HG02678 (cell line): ENCODE results near the gene SERPINB1.

Experiments used
- ATAC-seq: cut with Tn5 transposase; IDR thresholded peaks from one replicate; pipeline ENCODE4 v1.9.1; 2021; ENCODE audit warnings: mild to moderate bottlenecking, moderate library complexity; ENCODE audit not compliant: unreplicated experiment

SERPINB1 gene

DNA sequence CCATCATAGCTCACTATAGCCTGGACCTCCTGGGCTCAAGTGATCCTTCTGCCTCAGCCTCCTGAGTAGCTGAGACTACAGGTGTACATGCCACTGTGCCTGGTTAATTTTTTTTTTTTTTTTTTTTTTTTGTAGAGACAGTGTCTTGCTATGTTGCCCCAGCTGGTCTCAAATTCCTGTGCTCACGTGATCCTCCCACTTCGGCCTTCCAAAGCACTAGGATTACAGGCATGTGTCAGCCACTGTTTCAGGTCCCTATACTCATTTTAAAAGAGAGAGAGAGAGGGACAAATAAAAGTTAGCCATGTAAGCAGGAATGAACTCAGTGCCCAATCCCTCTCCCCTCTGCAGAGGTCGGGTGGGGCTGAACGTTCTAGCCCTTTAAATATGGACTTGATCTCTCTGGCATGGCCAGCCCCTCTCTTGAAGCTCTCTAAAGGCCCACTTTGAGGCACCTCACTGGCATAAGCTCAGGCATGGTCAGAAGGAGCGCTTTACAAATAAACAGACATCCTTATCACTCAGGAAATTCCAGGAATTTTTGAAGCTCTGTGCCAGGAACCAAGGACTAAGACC, 9.0 kb upstream of the SERPINB1 start:
- no peak for ATAC-seq

DNA sequence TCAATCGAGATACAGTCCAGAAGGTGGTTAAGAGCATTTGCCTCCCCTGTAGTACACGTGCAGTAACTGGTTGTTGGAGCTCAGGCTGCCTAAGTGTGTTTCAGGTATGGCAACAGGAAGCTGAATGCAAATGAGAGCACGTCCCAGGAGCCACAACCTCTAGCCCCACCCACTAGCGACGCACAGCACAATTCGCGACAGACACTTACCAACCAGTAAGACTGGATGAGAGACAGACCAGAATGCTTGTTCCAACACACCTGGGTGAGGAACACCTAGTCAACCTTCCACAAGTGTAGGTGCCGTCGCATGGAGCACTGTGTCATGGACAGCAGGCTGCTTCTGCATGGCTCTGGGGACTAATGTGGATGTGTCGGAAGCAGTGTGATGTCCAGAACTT, 7.2 kb upstream of the SERPINB1 start:
- ATAC-seq = no peak

- ATAC-seq = no peak
These were observed 4.2 kb upstream of the SERPINB1 start for GRCh38 chr6:2845880-2846208.

- no peak for ATAC-seq
These were observed 2.3 kb upstream of the SERPINB1 start for GRCh38 chr6:2844008-2844407.

DNA sequence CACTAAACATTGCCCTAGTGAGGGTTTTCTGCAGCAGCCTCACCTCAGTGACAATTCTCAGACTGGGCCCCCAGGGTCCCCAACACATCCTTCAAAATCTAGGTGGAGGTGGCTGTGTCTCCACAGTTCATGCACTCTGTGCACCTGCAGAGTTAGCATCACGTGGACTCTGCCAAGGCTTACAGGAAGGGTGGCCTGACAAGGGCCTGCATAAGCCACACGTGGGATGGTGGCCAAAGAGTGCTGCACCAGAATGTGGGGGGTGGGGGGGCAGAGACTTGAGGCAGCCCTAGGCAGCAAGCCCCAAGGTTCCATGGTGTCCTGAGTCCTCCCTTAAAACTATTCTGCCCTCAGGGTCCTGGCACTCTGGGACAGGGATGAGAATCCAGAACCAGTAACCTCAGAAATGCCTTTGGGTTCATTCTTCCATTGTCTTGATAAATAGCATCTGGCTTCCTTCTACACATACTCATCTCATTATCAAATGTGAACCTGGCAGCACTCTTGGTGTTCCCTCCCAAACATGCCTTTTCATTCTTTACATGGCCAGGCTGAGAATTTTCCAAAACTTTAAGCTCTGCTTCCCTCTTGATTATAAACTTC, 1.6 kb upstream of the SERPINB1 start:
- no peak for ATAC-seq

GRCh38 chr6:2842139-2842552, 483 bp upstream of the SERPINB1 start:
- ATAC-seq = no peak

DNA sequence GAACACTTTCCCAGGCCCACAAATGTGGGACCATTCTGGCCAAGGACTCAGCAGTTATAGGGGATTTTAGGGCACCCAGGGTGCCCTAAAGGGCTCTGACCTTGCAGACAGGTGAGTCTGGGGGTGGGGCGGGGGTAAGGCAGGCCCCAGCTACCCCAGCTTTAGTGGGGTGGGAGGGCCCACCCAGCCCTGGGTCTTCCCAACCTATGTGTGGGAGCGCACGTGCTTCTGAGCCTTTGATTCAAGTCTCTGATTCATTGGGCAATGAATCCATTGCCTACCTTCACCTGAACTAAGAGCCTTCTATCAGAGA, 958 bp downstream of the SERPINB1 start:
- ATAC-seq = no peak

- ATAC-seq = no peak
These were observed 1.5 kb downstream of the SERPINB1 start for GRCh38 chr6:2839982-2840748.

DNA sequence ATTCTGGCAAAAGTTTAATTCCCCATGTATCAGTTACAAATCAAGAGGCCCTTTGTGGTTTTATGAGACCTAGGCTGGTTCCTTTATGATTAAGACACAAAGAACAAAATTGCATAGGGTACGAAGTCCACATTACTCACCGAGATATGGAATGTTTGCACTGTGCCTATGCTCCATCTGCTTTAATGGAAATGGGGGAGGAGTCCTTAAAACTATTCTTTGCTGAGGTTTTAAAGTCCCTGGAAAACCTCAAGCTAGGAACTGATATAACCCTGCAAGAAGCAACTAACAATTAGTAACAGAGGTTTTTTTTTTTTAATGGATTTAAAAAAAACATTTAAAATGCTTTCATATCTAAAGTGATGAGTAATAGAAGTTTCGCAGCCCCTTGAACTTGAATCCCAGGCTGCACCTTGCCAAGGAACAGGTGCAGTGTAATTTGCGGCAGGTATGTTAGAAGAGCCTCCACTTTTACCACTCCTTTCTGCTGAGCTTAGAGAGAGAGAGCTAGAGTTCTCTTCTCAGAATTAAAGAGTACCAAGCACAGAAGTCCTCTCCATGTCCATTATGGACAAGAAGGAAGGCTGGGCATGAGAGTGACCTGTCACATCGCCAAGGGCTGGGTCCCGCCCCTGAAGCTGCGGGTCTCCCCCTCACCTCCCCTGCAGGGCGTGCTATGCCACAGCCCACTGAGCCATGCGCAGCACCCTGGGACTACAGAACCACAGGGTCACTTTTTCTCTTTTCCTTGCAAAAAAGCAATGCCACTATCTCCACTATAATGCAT, 2.3 kb downstream of the SERPINB1 start:
- no peak for ATAC-seq

- ATAC-seq = no peak
These were observed 3.4 kb downstream of the SERPINB1 start for GRCh38 chr6:2838251-2838650.

DNA sequence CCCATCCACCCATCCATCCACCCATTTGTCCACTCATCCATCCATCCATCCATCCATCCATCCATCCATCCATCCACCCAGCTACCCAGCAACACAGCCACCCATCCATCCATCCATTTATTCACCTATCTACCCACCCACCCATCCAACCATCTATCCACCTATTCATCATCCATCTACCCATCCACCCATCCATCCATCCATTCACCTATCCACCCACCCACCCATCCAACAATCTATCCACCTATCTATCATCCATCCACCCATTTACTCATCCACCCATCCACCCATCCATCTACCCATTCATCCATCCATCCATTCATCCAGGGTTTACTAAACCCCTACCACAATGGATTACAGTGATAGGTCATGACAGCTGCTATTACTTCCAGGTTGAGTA, 7.4 kb downstream of the SERPINB1 start:
- no peak for ATAC-seq

DNA sequence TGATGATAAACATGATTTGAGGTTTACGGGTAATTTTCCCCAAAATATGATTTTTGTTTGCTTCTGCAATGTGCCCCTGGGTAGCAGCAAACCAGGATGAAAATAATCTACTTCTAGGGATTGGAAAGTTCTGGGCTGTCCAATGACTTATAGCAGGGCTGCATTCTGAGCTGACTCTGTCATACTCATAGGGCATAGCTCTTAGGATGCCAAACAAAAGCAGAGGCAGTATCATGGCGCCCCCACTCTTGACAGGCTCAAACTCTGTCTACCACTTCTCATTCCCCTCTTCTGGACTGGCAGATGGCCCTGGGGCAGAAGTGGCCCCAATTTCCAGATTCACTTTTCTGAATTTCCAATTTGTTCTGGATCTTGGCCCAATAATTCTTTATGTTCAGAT, 10.3 kb downstream of the SERPINB1 start:
- no peak for ATAC-seq

DNA sequence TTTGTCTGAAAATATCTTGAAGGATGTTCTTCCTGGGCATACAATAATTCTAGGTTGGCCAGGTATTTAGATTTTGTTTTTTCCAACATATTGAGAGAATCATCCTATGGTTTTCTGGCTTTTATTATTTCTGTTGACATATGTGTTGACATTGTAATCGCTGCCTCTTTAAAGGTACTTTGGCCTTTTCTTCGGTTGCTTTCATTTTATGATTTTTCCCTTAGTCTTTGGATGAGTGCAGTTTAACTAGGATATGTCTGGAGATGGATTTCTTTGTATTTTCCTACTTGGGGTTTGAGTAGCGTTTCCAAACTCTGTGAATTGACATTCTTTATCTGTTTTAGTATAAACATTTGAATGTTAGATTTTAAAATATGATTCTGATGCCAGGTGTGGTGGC, 11.5 kb downstream of the SERPINB1 start:
- no peak for ATAC-seq

DNA sequence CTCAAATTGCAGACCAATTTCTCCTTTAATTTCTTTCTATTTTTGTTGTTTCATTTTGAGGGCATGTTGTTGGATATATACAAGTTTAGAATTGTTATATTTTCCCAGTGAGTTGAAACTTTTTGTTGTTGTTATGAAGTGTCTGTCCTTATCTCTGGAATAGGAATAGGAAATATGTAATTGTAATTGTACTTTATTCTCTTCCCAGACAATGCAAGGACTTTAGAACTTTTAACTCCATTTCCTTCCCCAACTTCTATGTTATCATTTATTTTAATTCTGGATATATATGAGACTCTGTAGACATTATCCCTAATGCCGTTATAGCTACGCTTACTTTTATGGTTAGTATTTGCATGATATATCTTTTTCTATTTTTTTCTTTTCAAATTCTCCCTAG, 12.4 kb downstream of the SERPINB1 start:
- no peak for ATAC-seq

DNA sequence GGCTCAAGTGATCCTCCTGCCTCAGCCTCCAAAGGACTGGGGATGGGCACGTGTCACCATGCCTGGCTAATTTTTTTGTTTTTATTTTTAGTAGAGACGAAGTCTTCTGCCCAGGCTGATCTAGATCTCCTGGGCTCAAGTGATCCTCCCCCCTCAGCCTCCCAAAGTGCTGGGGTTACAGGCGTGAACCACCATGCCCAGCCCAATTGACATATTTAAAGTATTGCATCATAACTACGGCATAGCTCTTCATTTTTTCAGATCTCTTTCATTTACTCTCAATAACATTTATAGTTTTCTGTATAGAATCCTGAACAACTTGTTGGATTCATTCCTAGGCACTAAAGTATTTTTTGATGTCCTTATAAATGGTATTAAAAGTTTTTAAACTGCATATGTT, 13.0 kb downstream of the SERPINB1 start:
- ATAC-seq = no peak

DNA sequence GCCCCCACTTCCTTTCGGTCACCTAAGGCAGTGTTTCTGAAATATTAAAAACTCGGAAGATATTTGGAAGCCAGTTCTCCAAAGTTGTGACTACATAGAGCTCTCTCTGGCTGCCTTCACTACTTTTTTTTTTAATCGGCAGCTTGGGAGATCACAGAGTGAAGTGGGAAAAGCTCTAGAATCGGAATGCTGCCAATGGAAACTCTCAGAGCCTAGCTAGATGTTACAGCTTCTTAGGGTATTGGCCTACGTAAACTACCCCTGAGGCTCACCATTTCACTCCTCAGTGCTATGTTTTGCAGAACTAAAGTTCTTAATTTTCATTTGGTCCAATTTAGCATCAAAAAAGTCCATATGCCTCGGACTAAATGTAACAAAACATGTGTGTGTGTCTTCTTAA, 14.5 kb downstream of the SERPINB1 start:
- ATAC-seq = no peak

DNA sequence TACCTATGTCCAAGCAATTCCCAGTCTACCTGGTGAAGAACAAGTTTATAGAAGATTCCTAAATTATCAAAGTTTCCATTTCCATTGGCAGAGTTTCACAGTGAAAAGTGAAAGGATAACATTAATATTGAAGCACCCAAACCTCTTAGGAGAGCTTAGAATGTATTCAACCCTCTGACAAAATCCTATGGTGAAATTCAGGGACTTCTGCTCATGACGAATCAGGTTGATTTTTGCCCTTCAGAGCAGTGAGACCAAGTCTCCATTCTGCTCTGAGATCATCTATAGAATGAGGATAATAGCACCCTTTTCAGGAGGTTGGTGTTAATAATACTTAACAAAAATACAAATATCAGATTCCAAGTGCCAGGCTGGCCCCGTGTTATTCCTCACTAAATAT, 15.5 kb downstream of the SERPINB1 start:
- ATAC-seq = no peak

GRCh38 chr6:2823104-2823850, 18.4 kb downstream of the SERPINB1 start:
- no peak for ATAC-seq

GRCh38 chr6:2821554-2821953, 20.1 kb downstream of the SERPINB1 start:
- no peak for ATAC-seq

DNA sequence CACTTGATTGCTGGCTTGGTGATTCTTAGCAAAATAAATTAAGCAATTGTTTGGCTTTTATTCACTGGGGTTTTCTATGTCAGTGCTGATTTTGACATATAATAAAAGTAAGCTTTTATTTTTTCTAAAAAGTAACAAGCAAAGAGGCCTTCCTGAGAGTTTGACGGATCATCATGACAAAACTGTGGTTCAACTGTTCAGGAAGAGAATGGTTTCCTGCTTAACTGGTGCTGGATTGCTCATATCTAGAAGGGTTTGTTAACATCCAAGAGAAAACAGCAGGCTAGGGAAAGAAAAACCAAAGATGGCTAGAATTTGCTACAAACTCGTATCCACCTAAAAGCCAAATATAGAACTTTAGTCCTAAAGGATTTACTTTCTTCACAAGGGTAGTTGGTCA, 21.2 kb downstream of the SERPINB1 start:
- ATAC-seq = no peak

GRCh38 chr6:2819978-2820377, 21.7 kb downstream of the SERPINB1 start:
- ATAC-seq = no peak
